Esophagus muscularis mucosa (tissue), 4 donors: ENCODE measurements around the gene CREM. TPM values are rescaled to one million over a fixed set of nuclear protein-coding genes. Genes with fewer than 3 reads are reported as not detected.

ENCODE experiments used
- DNase-seq: peaks from one replicate; pipeline ENCODE4 v3.0.0-alpha.2; 2017; ENCODE audit errors: extremely low spot score
- H3K27ac ChIP-seq, 4 donors: fragments of 200-600 bp; sonication (generic); replicated peaks in 1 of 4; 1 replicate in 3 of 4; 2 replicates in 1 of 4; pipeline ENCODE4 v1.5.1; 2016 to 2019; ENCODE audit warnings: mild to moderate bottlenecking in 1 of 4
- H3K27me3 ChIP-seq, 4 donors: fragments of 200-600 bp; sonication (generic); one replicate each; pipeline versions ENCODE4 v1.5.1 to v1.6.0; 2016 to 2019
- H3K36me3 ChIP-seq, 4 donors: fragments of 200-600 bp; sonication (generic); one replicate each; pipeline ENCODE4 v1.5.1; 2016 to 2019
- H3K4me1 ChIP-seq, 4 donors: fragments of 200-600 bp; sonication (generic); one replicate each; pipeline ENCODE4 v1.5.1; 2016 to 2019
- H3K4me3 ChIP-seq, 4 donors: fragments of 200-600 bp; sonication (generic); 1 replicate in 2 of 4; 2 replicates in 2 of 4; pipeline ENCODE4 v1.5.1; 2016 to 2019; ENCODE audit warnings: mild to moderate bottlenecking in 4 of 4, moderate library complexity in 1 of 4
- H3K9me3 ChIP-seq, 4 donors: fragments of 200-600 bp; sonication (generic); 1 replicate in 3 of 4; 2 replicates in 1 of 4; pipeline ENCODE4 v1.5.1; 2016 to 2019
- CTCF ChIP-seq, 3 experiments: fragments of 200-600 bp in 2 of 3; fragments of 450-650 bp in 1 of 3; sonication (generic) in 2 of 3; IDR thresholded peaks; one replicate each; pipeline ENCODE4 v1.5.1; 2017 to 2019; ENCODE audit warnings: antibody characterized with exemption in 3 of 3, mild to moderate bottlenecking in 2 of 3, moderate library complexity in 1 of 3
- EP300 ChIP-seq: sonication (generic); formaldehyde crosslinking; IDR thresholded peaks from one replicate; pipeline ENCODE4 v1.6.1; 2017; ENCODE audit warnings: antibody characterized with exemption
- POLR2A ChIP-seq: fragments of 450-650 bp; IDR thresholded peaks from one replicate; pipeline ENCODE4 v1.6.1; 2017; ENCODE audit warnings: antibody characterized with exemption, moderate library complexity, mild to moderate bottlenecking, low read depth
- POLR2AphosphoS5 ChIP-seq, 2 donors: sonication (generic); formaldehyde crosslinking; IDR thresholded peaks; one replicate each; pipeline ENCODE4 v1.6.1; 2017; ENCODE audit warnings: antibody characterized with exemption in 2 of 2
- WGBS: methylation state at CpG from one replicate; pipeline ENCODE4 v1.1.5; 2018; 5-methylcytosine and 5-hydroxymethylcytosine counted together
- intact Hi-C: fragments of 100-400 bp; cut with DNase I; formaldehyde crosslinking; loops from one replicate; pipeline ENCODE4 v1.15.1; 2023
- total RNA-seq, 4 donors: library from RNA; depleted of rRNA; stranded (reverse); fragments of >200 nt; gene quantifications; one replicate each; pipeline versions ENCODE4 v1.1.0 to v1.2.1, GENCODE V29; 2016

Gene CREM
- total RNA-seq, 4 donors from 2014 or later: 25.7 to 65.9 (median 29.5) TPM

- Histone ChIP-seq H3K9me3 (no peaks in the 10 kb centered on the region), H3K27ac (no peak overlapping the region), H3K36me3 (no peaks in the 10 kb centered on the region), H3K4me1 (no peaks in the 10 kb centered on the region), H3K4me3 (no peak overlapping the region), H3K27me3 (no peaks in the 10 kb centered on the region)
- 98% methylated on average over 2 of the region's 2 CpGs for WGBS
- DNase-seq: no peak
- TF ChIP-seq EP300 (no peak), POLR2A (no peak), CTCF (IDR thresholded peaks at IDR 0.05) (no peak), POLR2AphosphoS5 (IDR thresholded peaks at IDR 0.05) (no peak)
- intact Hi-C loops: no loop called here
Measured at GRCh38 chr10:35161906-35162305, 35.3 kb downstream of the CREM start.

GRCh38 chr10:35165136-35165535, 38.5 kb downstream of the CREM start:
- 93% methylated on average over 4 of the region's 4 CpGs for WGBS
- Histone ChIP-seq H3K4me1 (no peaks in the 10 kb centered on the region), H3K27ac (no peak overlapping the region), H3K36me3 (no peaks in the 10 kb centered on the region), H3K9me3 (no peaks in the 10 kb centered on the region), H3K4me3 (no peak overlapping the region), H3K27me3 (no peaks in the 10 kb centered on the region)
- DNase-seq: no peak
- intact Hi-C loops: no loop called here
- TF ChIP-seq POLR2A (no peak), POLR2AphosphoS5 (IDR thresholded peaks at IDR 0.05) (no peak), CTCF (IDR thresholded peaks at IDR 0.05) (no peak), EP300 (no peak)

GRCh38 chr10:35165811-35166210, 39.2 kb downstream of the CREM start:
- H3K36me3 ChIP-seq: no peaks in the 10 kb centered on the region
- no peaks in the 10 kb centered on the region for H3K4me1 ChIP-seq
- WGBS: 98% methylated on average over 2 of the region's 2 CpGs
- intact Hi-C loops: no loop called here
- H3K27me3 ChIP-seq: no peaks in the 10 kb centered on the region
- no peak overlapping the region for H3K27ac ChIP-seq
- no peaks in the 10 kb centered on the region for H3K9me3 ChIP-seq
- H3K4me3 ChIP-seq: no peak overlapping the region
- no peak for TF ChIP-seq POLR2A
- no peak for TF ChIP-seq CTCF (IDR thresholded peaks at IDR 0.05)
- TF ChIP-seq POLR2AphosphoS5 (IDR thresholded peaks at IDR 0.05): no peak
- TF ChIP-seq EP300: no peak
- DNase-seq: no peak

- H3K27ac ChIP-seq: no peak overlapping the region
- no peaks in the 10 kb centered on the region for H3K9me3 ChIP-seq
- 99% methylated on average over 6 of the region's 6 CpGs for WGBS
- no peaks in the 10 kb centered on the region for H3K27me3 ChIP-seq
- no peaks in the 10 kb centered on the region for H3K36me3 ChIP-seq
- no peak overlapping the region for H3K4me3 ChIP-seq
- peaks cover 0 to under 1% (median 0%) of the 10 kb centered on the region in 4 donors for H3K4me1 ChIP-seq
- intact Hi-C loops: no loop called here
- DNase-seq: no peak
- no peak for TF ChIP-seq CTCF (IDR thresholded peaks at IDR 0.05)
- TF ChIP-seq POLR2A: no peak
- no peak for TF ChIP-seq POLR2AphosphoS5 (IDR thresholded peaks at IDR 0.05)
- no peak for TF ChIP-seq EP300
Measured at GRCh38 chr10:35166607-35167006, 40.0 kb downstream of the CREM start.

- DNase-seq: no peak
- H3K4me1 ChIP-seq: peaks cover 3 to 8% (median 6%) of the 10 kb centered on the region in 4 donors
- no peak for TF ChIP-seq EP300
- no peak for TF ChIP-seq POLR2A
- TF ChIP-seq CTCF (IDR thresholded peaks at IDR 0.05): no peak
- TF ChIP-seq POLR2AphosphoS5 (IDR thresholded peaks at IDR 0.05): no peak
- no peak overlapping the region for H3K4me3 ChIP-seq
- H3K27ac ChIP-seq: no peak overlapping the region
- no peaks in the 10 kb centered on the region for H3K9me3 ChIP-seq
- 100% methylated on average over 2 of the region's 2 CpGs for WGBS
- no peaks in the 10 kb centered on the region for H3K27me3 ChIP-seq
- intact Hi-C loops: no loop called here
- H3K36me3 ChIP-seq: no peaks in the 10 kb centered on the region
Measured at GRCh38 chr10:35167342-35167741, 40.7 kb downstream of the CREM start.
